WERI-Rb-1 (cell line): ENCODE data around the gene PLA2R1.
A peak's percentile ranks its signal among the peaks of the same experiment; 100 is the strongest.

ENCODE experiments used
- DNase-seq: peaks from one replicate; pipeline ENCODE4 v3.0.0-alpha.2; 2020
- H3K27ac ChIP-seq: fragments of 250-450 bp; sonication (Bioruptor Pico); 2 replicates; pipeline ENCODE4 v1.5.1; 2020; ENCODE audit warnings: mild to moderate bottlenecking, moderate library complexity
- H3K27me3 ChIP-seq: fragments of 250-450 bp; sonication (Bioruptor Pico); 2 replicates; pipeline ENCODE4 v1.5.1; 2021; ENCODE audit warnings: mild to moderate bottlenecking, low read depth, moderate library complexity; ENCODE audit not compliant: insufficient read depth, severe bottlenecking
- H3K36me3 ChIP-seq: fragments of 250-450 bp; sonication (Bioruptor Pico); 2 replicates; pipeline ENCODE4 v1.5.1; 2020; ENCODE audit warnings: mild to moderate bottlenecking, moderate library complexity
- H3K4me3 ChIP-seq: 2 replicates; pipeline ENCODE4 v1.5.1; 2011; ENCODE audit warnings: low read depth, mild to moderate bottlenecking, control low read depth, low read length
- H3K9me3 ChIP-seq: fragments of 250-450 bp; sonication (Bioruptor Pico); 2 replicates; pipeline ENCODE4 v1.5.1; 2021; ENCODE audit warnings: mild to moderate bottlenecking, moderate library complexity; ENCODE audit not compliant: severe bottlenecking
- CTCF ChIP-seq: IDR thresholded peaks from 2 replicates; pipeline ENCODE4 v1.5.1; 2011; ENCODE audit warnings: low read depth, mild to moderate bottlenecking, control low read depth, inconsistent platforms, low read length

PLA2R1 gene

GRCh38 chr2:159984034-159984433, 78.4 kb downstream of the PLA2R1 start:
- no peak overlapping the region for H3K27ac ChIP-seq
- no peak for TF ChIP-seq CTCF
- no peaks in the 10 kb centered on the region for H3K27me3 ChIP-seq
- DNase-seq: no peak
- no peaks in the 10 kb centered on the region for H3K36me3 ChIP-seq
- H3K9me3 ChIP-seq: no peaks in the 10 kb centered on the region
- no peak overlapping the region for H3K4me3 ChIP-seq

- no peak for DNase-seq
- Histone ChIP-seq H3K9me3 (no peaks in the 10 kb centered on the region), H3K4me3 (no peak overlapping the region), H3K27ac (no peak overlapping the region), H3K36me3 (no peaks in the 10 kb centered on the region), H3K27me3 (no peaks in the 10 kb centered on the region)
- no peak for TF ChIP-seq CTCF
Measured at GRCh38 chr2:159982842-159983785, 79.3 kb downstream of the PLA2R1 start.

GRCh38 chr2:159982270-159982669, 80.1 kb downstream of the PLA2R1 start:
- no peak overlapping the region for H3K4me3 ChIP-seq
- no peak for TF ChIP-seq CTCF
- H3K27me3 ChIP-seq: no peaks in the 10 kb centered on the region
- H3K36me3 ChIP-seq: no peaks in the 10 kb centered on the region
- no peaks in the 10 kb centered on the region for H3K9me3 ChIP-seq
- H3K27ac ChIP-seq: no peak overlapping the region
- peak; percentile 34 for DNase-seq

- H3K9me3 ChIP-seq: no peaks in the 10 kb centered on the region
- H3K27me3 ChIP-seq: no peaks in the 10 kb centered on the region
- H3K4me3 ChIP-seq: no peak overlapping the region
- DNase-seq: no peak
- H3K27ac ChIP-seq: no peak overlapping the region
- H3K36me3 ChIP-seq: no peaks in the 10 kb centered on the region
- TF ChIP-seq CTCF: no peak
Measured at GRCh38 chr2:159976527-159977160, 85.8 kb downstream of the PLA2R1 start.

GRCh38 chr2:159973325-159973724, 89.1 kb downstream of the PLA2R1 start:
- Histone ChIP-seq H3K27me3 (no peaks in the 10 kb centered on the region), H3K36me3 (no peaks in the 10 kb centered on the region), H3K9me3 (no peaks in the 10 kb centered on the region), H3K4me3 (no peak overlapping the region), H3K27ac (no peak overlapping the region)
- DNase-seq: no peak
- no peak for TF ChIP-seq CTCF
